Liver (tissue), 9 donors: ENCODE data around the gene SMIM23. TPM values are rescaled to one million over a fixed set of nuclear protein-coding genes. Genes with fewer than 3 reads are reported as not detected.

Experiments
- DNase-seq: peaks from one replicate; pipeline ENCODE4 v3.0.0-alpha.2; 2017; ENCODE audit warnings: low spot score
- H3K27ac ChIP-seq, 2 donors: one replicate each; pipeline ENCODE4 v1.7.0; 2013; ENCODE audit warnings: inconsistent platforms in 2 of 2, low read length in 2 of 2, control low read depth in 1 of 2, low read depth in 1 of 2, mild to moderate bottlenecking in 1 of 2
- H3K27me3 ChIP-seq, 4 donors: one replicate each; pipeline versions ENCODE4 v1.6.1 to v1.7.0; 2013; ENCODE audit warnings: low read length in 3 of 4, inconsistent platforms in 1 of 4, mild to moderate bottlenecking in 1 of 4, moderate library complexity in 1 of 4; ENCODE audit not compliant: control insufficient read depth in 4 of 4, insufficient read depth in 4 of 4
- H3K36me3 ChIP-seq, 4 donors: one replicate each; pipeline versions ENCODE4 v1.6.1 to v1.7.0; 2013; ENCODE audit warnings: low read length in 3 of 4, mild to moderate bottlenecking in 3 of 4, low read depth in 1 of 4, moderate library complexity in 1 of 4; ENCODE audit not compliant: control insufficient read depth in 4 of 4, insufficient read depth in 3 of 4
- H3K4me1 ChIP-seq, 4 donors: one replicate each; pipeline versions ENCODE4 v1.6.1 to v1.7.0; 2013; ENCODE audit warnings: low read length in 3 of 4, mild to moderate bottlenecking in 3 of 4, moderate library complexity in 1 of 4; ENCODE audit not compliant: control insufficient read depth in 4 of 4, insufficient read depth in 4 of 4
- H3K4me3 ChIP-seq, 3 donors: one replicate each; pipeline versions ENCODE4 v1.6.1 to v1.7.0; 2013; ENCODE audit warnings: low read length in 3 of 3, control low read depth in 1 of 3, low read depth in 1 of 3, mild to moderate bottlenecking in 1 of 3
- H3K9ac ChIP-seq, 2 donors: one replicate each; pipeline ENCODE4 v1.7.0; 2013; ENCODE audit warnings: low read length in 2 of 2, mild to moderate bottlenecking in 2 of 2, moderate library complexity in 2 of 2, control low read depth in 1 of 2, low read depth in 1 of 2
- H3K9me3 ChIP-seq, 4 donors: one replicate each; pipeline versions ENCODE4 v1.6.1 to v1.7.0; 2013; ENCODE audit warnings: low read length in 3 of 4; ENCODE audit not compliant: control insufficient read depth in 4 of 4
- CTCF ChIP-seq: fragments of 150-350 bp; IDR thresholded peaks from 2 replicates; pipeline ENCODE4 v1.5.1; 2017; ENCODE audit warnings: improper control_type of control experiment, low read depth, low read length; ENCODE audit not compliant: missing input control
- EGR1 ChIP-seq, 2 donors: IDR thresholded peaks; 2 replicates each; pipeline ENCODE4 v1.6.1; 2016 to 2018; ENCODE audit warnings: antibody characterized with exemption in 2 of 2, low read depth in 2 of 2
- FOXA1 ChIP-seq: IDR thresholded peaks from 2 replicates; pipeline ENCODE4 v1.6.1; 2016; ENCODE audit warnings: antibody characterized with exemption
- FOXA2 ChIP-seq: IDR thresholded peaks from 2 replicates; pipeline ENCODE4 v1.6.1; 2016; ENCODE audit warnings: antibody characterized with exemption
- GABPA ChIP-seq, 2 donors: IDR thresholded peaks in 1 of 2; conservative IDR thresholded peaks in 1 of 2; 2 replicates each; pipeline ENCODE4 v1.6.1; 2016; ENCODE audit warnings: antibody characterized with exemption in 2 of 2, mild to moderate bottlenecking in 1 of 2, moderate library complexity in 1 of 2
- HNF4A ChIP-seq, 2 donors: conservative IDR thresholded peaks; 2 replicates each; pipeline ENCODE4 v1.6.1; 2016; ENCODE audit warnings: antibody characterized with exemption in 2 of 2, mild to moderate bottlenecking in 2 of 2
- HNF4G ChIP-seq: IDR thresholded peaks from 2 replicates; pipeline ENCODE4 v1.6.1; 2016; ENCODE audit warnings: antibody characterized with exemption
- JUND ChIP-seq, 2 donors: IDR thresholded peaks; 2 replicates each; pipeline ENCODE4 v1.6.1; 2016; ENCODE audit warnings: antibody characterized with exemption in 2 of 2
- MAX ChIP-seq: IDR thresholded peaks from 2 replicates; pipeline ENCODE4 v1.6.1; 2016; ENCODE audit warnings: antibody characterized with exemption
- NR2F2 ChIP-seq: IDR thresholded peaks from 2 replicates; pipeline ENCODE4 v1.6.1; 2016; ENCODE audit warnings: antibody characterized with exemption
- RAD21 ChIP-seq, 2 donors: IDR thresholded peaks; 2 replicates each; pipeline ENCODE4 v1.6.1; 2016; ENCODE audit warnings: antibody characterized with exemption in 2 of 2, mild to moderate bottlenecking in 2 of 2
- RXRA ChIP-seq, 2 donors: IDR thresholded peaks; 2 replicates each; pipeline ENCODE4 v1.6.1; 2017 to 2018; ENCODE audit warnings: antibody characterized with exemption in 2 of 2, mild to moderate bottlenecking in 1 of 2
- SP1 ChIP-seq: IDR thresholded peaks from 2 replicates; pipeline ENCODE4 v1.6.1; 2018; ENCODE audit warnings: antibody characterized with exemption, mild to moderate bottlenecking
- TAF1 ChIP-seq: conservative IDR thresholded peaks from 2 replicates; pipeline ENCODE4 v1.6.1; 2016; ENCODE audit warnings: antibody characterized with exemption, mild to moderate bottlenecking
- YY1 ChIP-seq: IDR thresholded peaks from 2 replicates; pipeline ENCODE4 v1.6.1; 2016; ENCODE audit warnings: antibody characterized with exemption, mild to moderate bottlenecking
- ZBTB33 ChIP-seq: IDR thresholded peaks from 2 replicates; pipeline ENCODE4 v1.6.1; 2016; ENCODE audit warnings: antibody characterized with exemption
- WGBS: extraction: QIAGEN DNeasy Blood & Tissue Kit; methylation state at CpG from one replicate; pipeline ENCODE4 v1.1.7; 2013; 5-methylcytosine and 5-hydroxymethylcytosine counted together
- polyA plus RNA-seq, 2 donors: library from polyadenylated mRNA; stranded (reverse) in 1 of 2; unstranded in 1 of 2; fragments of 200-250 nt in 1 of 2; fragments of >200 nt in 1 of 2; fragmentation: Nextera tagmentation in 1 of 2; extraction: Ambion mirVana in 1 of 2; gene quantifications; one replicate each; pipeline versions ENCODE4 v1.2.1 to v1.2.3, GENCODE V29; 2013 to 2015
- total RNA-seq, 2 donors: library from RNA; depleted of rRNA; stranded (reverse); fragments of >200 nt; gene quantifications; one replicate each; pipeline ENCODE4 v1.2.3, GENCODE V29; 2014
- donor health status: healthy.
- donor health status: healthy.
- donor health status: healthy.
- donor health status: healthy.
- donor health status: healthy.

SMIM23 gene
- total and polyA plus RNA-seq, 4 donors = not detected

GRCh38 chr5:171745602-171746001, 40.0 kb upstream of the SMIM23 start:
- H3K27ac ChIP-seq = no peak overlapping the region
- H3K9ac ChIP-seq = no peak overlapping the region
- no peak overlapping the region for H3K4me3 ChIP-seq
- no peak for DNase-seq
- H3K9me3 ChIP-seq = no peaks in the 10 kb centered on the region
- no peaks in the 10 kb centered on the region for H3K36me3 ChIP-seq
- no peaks in the 10 kb centered on the region for H3K27me3 ChIP-seq
- TF ChIP-seq SP1 = no peak
- no peak for TF ChIP-seq YY1
- TF ChIP-seq NR2F2 = no peak
- no peak for TF ChIP-seq FOXA2
- TF ChIP-seq GABPA (IDR thresholded peaks at IDR 0.05 in 1 of 2, conservative IDR thresholded peaks at IDR 0.05 in 1 of 2) = no peak
- WGBS = 92% methylated on average over 5 of the region's 5 CpGs
- no peaks in the 10 kb centered on the region for H3K4me1 ChIP-seq

GRCh38 chr5:171747061-171747859, 38.4 kb upstream of the SMIM23 start:
- TF ChIP-seq FOXA2 (no peak), RXRA (IDR thresholded peaks at IDR 0.05) (no peak), CTCF (no peak), FOXA1 (no peak), YY1 (no peak), TAF1 (no peak), JUND (IDR thresholded peaks at IDR 0.05) (no peak), HNF4G (no peak), GABPA (IDR thresholded peaks at IDR 0.05 in 1 of 2, conservative IDR thresholded peaks at IDR 0.05 in 1 of 2) (no peak), ZBTB33 (no peak), MAX (no peak), HNF4A (conservative IDR thresholded peaks at IDR 0.05) (no peak), SP1 (no peak), EGR1 (IDR thresholded peaks at IDR 0.05; ENCODE audit: low read depth in 2 of 2) (no peak), RAD21 (IDR thresholded peaks at IDR 0.05) (no peak)
- Histone ChIP-seq H3K9me3 (no peaks in the 10 kb centered on the region), H3K27ac (no peak overlapping the region), H3K4me1 (no peaks in the 10 kb centered on the region), H3K27me3 (no peaks in the 10 kb centered on the region), H3K9ac (no peak overlapping the region), H3K36me3 (no peaks in the 10 kb centered on the region), H3K4me3 (no peak overlapping the region)
- 71% methylated on average over 7 of the region's 7 CpGs for WGBS
- DNase-seq = no peak
